MCF 10A (cell line): Measurements from ENCODE around the gene TRIM26. TPM values are rescaled to one million over a fixed set of nuclear protein-coding genes. Genes with fewer than 3 reads are reported as not detected.

Experiments
- BruUV-seq: library from RNA; stranded (reverse); fragments of 400-500 nt; replicated peaks from 2 replicates; lab custom pipeline; 2021; lab: Mats Ljungman, UMichigan
- CTCF ChIA-PET: fragments of 300-600 bp; sonication (Branson Sonifier 250); formaldehyde crosslinking; extraction: SDS; loops from one replicate; lab custom pipeline; 2021; ENCODE audit warnings: antibody characterized with exemption, inconsistent platforms; lab: Yijun Ruan, JAX
- POLR2A ChIA-PET: fragments of 300-600, 350-650 bp; sonication (Branson Sonifier 250); formaldehyde crosslinking; extraction: SDS; loops from one replicate; lab custom pipeline; 2020; ENCODE audit warnings: antibody characterized with exemption, inconsistent platforms; lab: Yijun Ruan, JAX
- DNase-seq: peaks from one replicate; pipeline ENCODE4 v3.0.0-alpha.2; 2018; ENCODE audit not compliant: unreplicated experiment
- H3K27ac Mint-ChIP-seq: one replicate; pipeline ENCODE4 v1.8.0; 2022; ENCODE audit warnings: mild to moderate bottlenecking, low read depth, mixed read lengths; ENCODE audit not compliant: unreplicated experiment
- H3K27me3 Mint-ChIP-seq: one replicate; pipeline ENCODE4 v1.8.0; 2022; ENCODE audit warnings: mixed read lengths; ENCODE audit not compliant: insufficient read depth, unreplicated experiment
- H3K36me3 Mint-ChIP-seq: one replicate; pipeline ENCODE4 v1.8.0; 2022; ENCODE audit warnings: mild to moderate bottlenecking, moderate library complexity, mixed read lengths; ENCODE audit not compliant: insufficient read depth, unreplicated experiment
- H3K4me1 Mint-ChIP-seq: one replicate; pipeline ENCODE4 v1.8.0; 2022; ENCODE audit warnings: mixed read lengths; ENCODE audit not compliant: insufficient read depth, unreplicated experiment
- H3K4me3 Mint-ChIP-seq: one replicate; pipeline ENCODE4 v1.8.0; 2022; ENCODE audit warnings: mild to moderate bottlenecking, moderate library complexity, mixed read lengths; ENCODE audit not compliant: unreplicated experiment
- H3K9me3 Mint-ChIP-seq: one replicate; pipeline ENCODE4 v1.8.0; 2022; ENCODE audit warnings: mixed read lengths; ENCODE audit not compliant: unreplicated experiment
- CTCF ChIP-seq: fragments of 200-600 bp; IDR thresholded peaks from one replicate; pipeline ENCODE4 v1.8.0; 2022; ENCODE audit warnings: antibody characterized with exemption, mild to moderate bottlenecking; ENCODE audit not compliant: unreplicated experiment
- intact Hi-C: fragments of 100-400 bp; cut with micrococcal nuclease; formaldehyde crosslinking; loops from 2 replicates; pipeline ENCODE4 v1.14.1; 2022
- total RNA-seq: library from RNA; stranded (reverse); gene quantifications from 2 replicates; pipeline ENCODE4 v1.2.3, GENCODE V29; 2022

Gene TRIM26
- total RNA-seq, 1 experiment from 2014 or later, result 60.6 TPM

DNA sequence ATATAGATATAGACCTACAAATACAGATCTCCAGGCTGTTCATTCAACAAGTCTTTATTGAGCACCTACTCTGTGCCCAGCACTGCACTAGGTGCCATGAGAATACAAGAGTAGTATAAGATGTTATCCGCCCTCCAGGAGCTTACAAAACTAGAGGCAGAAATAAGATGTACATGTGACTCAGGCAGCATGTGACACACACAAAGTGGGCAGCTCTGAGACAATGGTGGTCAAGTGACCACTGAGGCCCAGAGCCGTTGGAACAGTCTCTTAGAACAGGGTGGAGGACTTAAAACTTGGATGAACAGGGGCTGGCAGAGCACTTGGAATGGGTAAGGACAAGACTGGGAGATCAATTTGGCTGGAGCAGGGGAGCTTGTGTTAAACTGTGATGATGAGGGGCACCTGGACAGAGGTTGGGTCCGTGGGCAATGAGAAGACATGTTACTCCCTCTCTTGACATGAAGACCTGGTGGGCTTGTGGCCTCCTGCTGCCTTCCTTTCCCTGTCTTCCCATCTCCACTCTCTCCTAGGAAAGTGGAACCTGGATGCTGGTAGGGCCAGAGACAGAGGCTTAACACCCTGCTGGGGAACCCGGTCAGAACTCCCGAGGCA is 28.7 kb downstream of the TRIM26 start:
- H3K4me3 Mint-ChIP-seq, result no peak overlapping the region
- H3K27me3 Mint-ChIP-seq, result peaks cover 7% of the 10 kb centered on the region
- H3K36me3 Mint-ChIP-seq, result peaks cover 45% of the 10 kb centered on the region
- ChIA-PET POLR2A (interaction anchor here (1.0 kb wide), 1 partner anchor 10 kb away, joined by 3 read pairs; no protein-coding TSS in a partner anchor), CTCF (no interaction called here)
- no peak for TF ChIP-seq CTCF
- H3K27ac Mint-ChIP-seq, result no peak overlapping the region
- no TSS peak for BruUV-seq
- DNase-seq, result no peak
- peaks cover 3% of the 10 kb centered on the region for H3K9me3 Mint-ChIP-seq
- intact Hi-C loops, result no loop called here
- no peaks in the 10 kb centered on the region for H3K4me1 Mint-ChIP-seq

GRCh38 chr6:30180145-30180544 is 33.1 kb downstream of the TRIM26 start:
- Mint-ChIP-seq H3K36me3 (peaks cover 10% of the 10 kb centered on the region), H3K27me3 (peaks cover 50% of the 10 kb centered on the region), H3K4me3 (no peak overlapping the region), H3K27ac (no peak overlapping the region), H3K9me3 (peaks cover 8% of the 10 kb centered on the region), H3K4me1 (no peaks in the 10 kb centered on the region)
- ChIA-PET CTCF (no interaction called here), POLR2A (no interaction called here)
- intact Hi-C loops, result no loop called here
- DNase-seq, result no peak
- TF ChIP-seq CTCF, result no peak
- BruUV-seq, result no TSS peak

DNA sequence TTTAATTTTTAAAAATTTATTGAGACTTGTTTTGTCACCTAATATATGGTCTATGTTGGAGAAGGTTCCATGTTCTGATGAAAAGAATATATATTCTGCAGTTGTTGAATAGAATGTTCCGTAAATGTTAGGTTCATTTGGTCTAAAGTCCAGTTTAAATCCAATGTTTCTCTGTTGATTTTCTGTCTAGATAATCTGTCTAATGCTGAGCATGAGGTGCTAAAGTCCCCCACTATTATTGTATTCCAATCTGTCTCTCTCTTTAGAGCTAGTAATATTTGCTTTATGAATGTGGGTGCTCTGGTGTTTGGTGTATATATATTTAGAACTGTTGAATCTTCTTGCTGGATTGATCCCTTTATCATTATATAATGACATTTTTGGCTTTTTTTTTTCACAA is 34.4 kb downstream of the TRIM26 start:
- Mint-ChIP-seq H3K9me3 (peaks cover 8% of the 10 kb centered on the region), H3K4me3 (no peak overlapping the region), H3K27ac (no peak overlapping the region), H3K27me3 (peaks cover 56% of the 10 kb centered on the region), H3K36me3 (no peaks in the 10 kb centered on the region), H3K4me1 (no peaks in the 10 kb centered on the region)
- ChIA-PET POLR2A (no interaction called here), CTCF (no interaction called here)
- no TSS peak for BruUV-seq
- no peak for DNase-seq
- intact Hi-C loops, result no loop called here
- no peak for TF ChIP-seq CTCF

DNA sequence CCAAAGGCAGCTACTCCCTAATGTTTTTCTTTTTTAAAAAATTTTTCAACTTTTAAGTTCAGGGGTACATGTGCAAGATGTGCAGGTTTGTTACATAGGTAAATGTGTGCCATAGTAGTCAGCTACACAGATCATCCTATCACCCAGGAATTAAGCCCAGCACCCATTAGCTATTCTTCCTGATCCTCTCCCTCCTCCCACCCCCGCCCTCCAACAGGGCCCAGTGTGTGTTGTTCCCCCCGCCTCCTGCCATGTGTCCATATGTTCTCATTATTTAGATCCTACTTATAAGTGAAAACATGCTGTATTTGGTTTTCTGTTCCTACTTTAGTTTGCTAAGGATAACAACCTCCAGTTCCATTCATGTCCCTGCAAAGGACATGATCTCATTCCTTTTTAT is 37.4 kb downstream of the TRIM26 start:
- TF ChIP-seq CTCF, result no peak
- Mint-ChIP-seq H3K27ac (no peak overlapping the region), H3K9me3 (peaks cover 8% of the 10 kb centered on the region), H3K36me3 (no peaks in the 10 kb centered on the region), H3K4me3 (no peak overlapping the region), H3K27me3 (peaks cover 60% of the 10 kb centered on the region), H3K4me1 (no peaks in the 10 kb centered on the region)
- CTCF ChIA-PET, result interaction anchor here (0.8 to 1.0 kb wide), 3 partner anchors 11 to 44 kb away, joined by 3 to 4 read pairs (median 3); no protein-coding TSS in a partner anchor
- BruUV-seq, result no TSS peak
- intact Hi-C loops, result no loop called here
- POLR2A ChIA-PET, result no interaction called here
- no peak for DNase-seq
